Endodermal cell (in vitro differentiated cells): ENCODE results near the gene TTF1. TPM values are rescaled to one million over a fixed set of nuclear protein-coding genes. Genes with fewer than 3 reads are reported as not detected.
A peak's percentile ranks its signal among the peaks of the same experiment; 100 is the strongest.

Source experiments
- DNase-seq: peaks from one replicate; pipeline ENCODE4 v3.0.0-alpha.2; 2017
- H3K27ac ChIP-seq: 2 replicates; pipeline ENCODE4 v1.5.1; 2013; ENCODE audit warnings: mild to moderate bottlenecking, low read depth, low read length, moderate library complexity
- H3K27me3 ChIP-seq: 2 replicates; pipeline ENCODE4 v1.6.1; 2013; ENCODE audit warnings: mild to moderate bottlenecking, low read length, moderate library complexity; ENCODE audit not compliant: insufficient read depth, control insufficient read depth, poor library complexity, severe bottlenecking
- H3K36me3 ChIP-seq: 2 replicates; pipeline ENCODE4 v1.7.0; 2013; ENCODE audit warnings: mild to moderate bottlenecking, low read length, moderate library complexity; ENCODE audit not compliant: control insufficient read depth, insufficient read depth
- H3K4me1 ChIP-seq: one replicate; pipeline ENCODE4 v1.7.0; 2013; ENCODE audit warnings: low read length; ENCODE audit not compliant: control insufficient read depth, insufficient read depth
- H3K4me3 ChIP-seq: 2 replicates; pipeline ENCODE4 v1.5.1; 2013; ENCODE audit warnings: mild to moderate bottlenecking, low read length, moderate library complexity
- H3K9ac ChIP-seq: 2 replicates; pipeline ENCODE4 v1.6.1; 2013; ENCODE audit warnings: mild to moderate bottlenecking, low read length, moderate library complexity; ENCODE audit not compliant: poor library complexity, severe bottlenecking; ENCODE audit errors: extremely low read depth
- H3K9me3 ChIP-seq: 2 replicates; pipeline ENCODE4 v1.6.1; 2013; ENCODE audit warnings: mild to moderate bottlenecking, low read length, moderate library complexity; ENCODE audit not compliant: control insufficient read depth
- H3K27ac Mint-ChIP-seq: 2 replicates; pipeline ENCODE4 v1.8.0; 2020; ENCODE audit warnings: mixed read lengths
- H3K27me3 Mint-ChIP-seq: 2 replicates; pipeline ENCODE4 v1.8.0; 2021; ENCODE audit warnings: mild to moderate bottlenecking, mixed read lengths; ENCODE audit not compliant: insufficient read depth
- H3K36me3 Mint-ChIP-seq: 2 replicates; pipeline ENCODE4 v1.8.0; 2020; ENCODE audit warnings: low read depth, mixed read lengths
- H3K4me1 Mint-ChIP-seq: 2 replicates; pipeline ENCODE4 v1.8.0; 2020; ENCODE audit warnings: mixed read lengths
- H3K4me3 Mint-ChIP-seq: 2 replicates; pipeline ENCODE4 v1.8.0; 2020; ENCODE audit warnings: mild to moderate bottlenecking, moderate library complexity, mixed read lengths
- H3K9me3 Mint-ChIP-seq: 2 replicates; pipeline ENCODE4 v1.8.0; 2020; ENCODE audit warnings: mild to moderate bottlenecking, mixed read lengths
- CTCF ChIP-seq: fragments of 200-600 bp; sonication (generic); conservative IDR thresholded peaks from 2 replicates; pipeline ENCODE4 v1.5.0; 2021; ENCODE audit warnings: antibody characterized with exemption, mild to moderate bottlenecking
- WGBS, 2 experiments: methylation state at CpG; one replicate each; pipeline versions ENCODE4 v1.1.5 to v1.1.7; 2013; ENCODE audit warnings: missing lambda C conversion rate in 2 of 2, mixed read lengths in 1 of 2; ENCODE audit not compliant: insufficient coverage in 1 of 2, insufficient read length in 1 of 2; 5-methylcytosine and 5-hydroxymethylcytosine counted together
- total RNA-seq, 2 donors: library from RNA; stranded (reverse); fragmentation: NEBNext Ultra II Directional in 1 of 2; extraction: Animal tissue kit (Norgen Biotek cat#: 25700) in 1 of 2; gene quantifications; 2 replicates in 1 of 2; 3 replicates in 1 of 2; pipeline ENCODE4 v1.2.1, GENCODE V29; 2021

The TTF1 gene
- total RNA-seq, 2 donors from 2014 or later = 21.0 to 23.7 TPM

- no peak overlapping the region for H3K27ac ChIP-seq
- H3K9ac ChIP-seq = no peak overlapping the region
- H3K27ac Mint-ChIP-seq = no peak overlapping the region
- peaks cover 7% of the 10 kb centered on the region for H3K27me3 Mint-ChIP-seq
- H3K36me3 ChIP-seq = no peaks in the 10 kb centered on the region
- no peaks in the 10 kb centered on the region for H3K9me3 ChIP-seq
- H3K4me1 ChIP-seq = peaks cover 4% of the 10 kb centered on the region
- no peak overlapping the region for H3K4me3 ChIP-seq
- peaks cover 6% of the 10 kb centered on the region for H3K4me1 Mint-ChIP-seq
- no peaks in the 10 kb centered on the region for H3K27me3 ChIP-seq
- WGBS, 2 experiments = 84 to 96% methylated on average over 2 to 7 of the region's 10 CpGs
- TF ChIP-seq CTCF = no peak
- H3K4me3 Mint-ChIP-seq = no peak overlapping the region
- no peak for DNase-seq
- H3K9me3 Mint-ChIP-seq = no peaks in the 10 kb centered on the region
- H3K36me3 Mint-ChIP-seq = no peaks in the 10 kb centered on the region
Measured at GRCh38 chr9:132451276-132451675, 44.6 kb upstream of the TTF1 start.

- H3K4me1 Mint-ChIP-seq = peaks cover 6% of the 10 kb centered on the region
- H3K27ac Mint-ChIP-seq = no peak overlapping the region
- Histone ChIP-seq H3K4me3 (no peak overlapping the region), H3K36me3 (no peaks in the 10 kb centered on the region), H3K9ac (no peak overlapping the region), H3K4me1 (peaks cover 4% of the 10 kb centered on the region), H3K27ac (no peak overlapping the region), H3K27me3 (no peaks in the 10 kb centered on the region), H3K9me3 (no peaks in the 10 kb centered on the region)
- no peak for DNase-seq
- H3K4me3 Mint-ChIP-seq = no peak overlapping the region
- 98 to 100% methylated on average over 1 to 3 of the region's 4 CpGs for WGBS, 2 experiments
- TF ChIP-seq CTCF = no peak
- no peaks in the 10 kb centered on the region for H3K36me3 Mint-ChIP-seq
- peaks cover 7% of the 10 kb centered on the region for H3K27me3 Mint-ChIP-seq
- no peaks in the 10 kb centered on the region for H3K9me3 Mint-ChIP-seq
Measured at GRCh38 chr9:132447902-132448301, 41.3 kb upstream of the TTF1 start.

GRCh38 chr9:132447346-132447745, 40.7 kb upstream of the TTF1 start:
- H3K36me3 ChIP-seq = no peaks in the 10 kb centered on the region
- H3K4me1 ChIP-seq = peaks cover 4% of the 10 kb centered on the region
- H3K27me3 Mint-ChIP-seq = peaks cover 4% of the 10 kb centered on the region

More at GRCh38 chr9:132447346-132447745, 40.7 kb upstream of the TTF1 start:
- Mint-ChIP-seq H3K27ac (no peak overlapping the region), H3K4me3 (no peak overlapping the region), H3K4me1 (peaks cover 6% of the 10 kb centered on the region), H3K9me3 (no peaks in the 10 kb centered on the region), H3K36me3 (no peaks in the 10 kb centered on the region)
- Histone ChIP-seq H3K27ac (no peak overlapping the region), H3K9me3 (no peaks in the 10 kb centered on the region), H3K27me3 (no peaks in the 10 kb centered on the region), H3K9ac (no peak overlapping the region), H3K4me3 (no peak overlapping the region)
- peak; percentile 91 for DNase-seq
- peak; percentile 81 for TF ChIP-seq CTCF
- 51 to 69% methylated on average over 4 to 20 of the region's 20 CpGs for WGBS, 2 experiments
